A549 (cell line): ENCODE measurements around the gene GLIS1. TPM values are rescaled to one million over a fixed set of nuclear protein-coding genes. Genes with fewer than 3 reads are reported as not detected.
A peak's percentile ranks its signal among the peaks of the same experiment; 100 is the strongest.

Experiments used
- ATAC-seq, 2 experiments: fragments of 200-7000 bp in 1 of 2; fragments of >200 bp in 1 of 2; cut with Nextera tagmentation in 1 of 2; cut with Tn5 transposase in 1 of 2; 3 replicates each; pipeline versions ENCODE4 v1.8.0 to v1.9.1; 2018 to 2020; ENCODE audit warnings: mild to moderate bottlenecking in 1 of 2, moderate library complexity in 1 of 2
- CTCF ChIA-PET: fragments of 300-600 bp; sonication (Branson Sonifier 250); formaldehyde crosslinking; extraction: SDS; loops from one replicate; lab custom pipeline; 2021; ENCODE audit warnings: antibody characterized with exemption, inconsistent platforms; lab: Yijun Ruan, JAX
- POLR2A ChIA-PET: fragments of 350-600 bp; formaldehyde crosslinking; extraction: SDS; loops from one replicate; lab custom pipeline; 2021; ENCODE audit warnings: antibody characterized with exemption, inconsistent platforms; lab: Yijun Ruan, JAX
- DNase-seq, 2 experiments: peaks; one replicate each; pipeline versions ENCODE4 v3.0.0 to v3.0.0-alpha.2; 2011 to 2016; ENCODE audit warnings: low read depth in 1 of 2, low spot score in 1 of 2
- FAIRE-seq: peaks from 2 replicates; lab custom pipeline; 2011; peaks lifted over from hg19 to GRCh38; lab: Jason Lieb, UNC
- H3K27ac ChIP-seq, 2 experiments: fragments of >200 bp; sonication (Bioruptor Twin); formaldehyde crosslinking; 3 replicates each; pipeline ENCODE4 v1.5.1; 2016 to 2017
- H3K4me1 ChIP-seq: fragments of >200 bp; sonication (Bioruptor Twin); formaldehyde crosslinking; 3 replicates; pipeline ENCODE4 v1.6.1; 2016
- H3K4me2 ChIP-seq: fragments of >200 bp; sonication (Bioruptor Twin); formaldehyde crosslinking; 3 replicates; pipeline ENCODE4 v1.6.1; 2016
- H3K4me3 ChIP-seq: fragments of >200 bp; sonication (Bioruptor Twin); formaldehyde crosslinking; 3 replicates; pipeline ENCODE4 v1.5.1; 2016
- H3K9me3 ChIP-seq: fragments of >200 bp; sonication (Bioruptor Twin); formaldehyde crosslinking; 3 replicates; pipeline ENCODE4 v1.6.1; 2016
- CBX2 ChIP-seq: fragments of 200-600 bp; sonication (generic); IDR thresholded peaks from 2 replicates; pipeline ENCODE4 v1.6.1; 2016; ENCODE audit warnings: low read depth, mild to moderate bottlenecking, borderline replicate concordance
- CEBPB ChIP-seq, 2 experiments: fragments of >200 bp in 1 of 2; sonication (Bioruptor Twin) in 1 of 2; formaldehyde crosslinking in 1 of 2; IDR thresholded peaks; 2 replicates each; pipeline ENCODE4 v1.6.1; 2012 to 2016
- CTCF ChIP-seq: fragments of >200 bp; sonication (Bioruptor Twin); formaldehyde crosslinking; IDR thresholded peaks from 3 replicates; pipeline ENCODE4 v1.5.1; 2016
- E2F6 ChIP-seq: IDR thresholded peaks from 2 replicates; pipeline ENCODE4 v1.6.1; 2012; ENCODE audit warnings: low read depth, borderline replicate concordance
- FOSB ChIP-seq: fragments of 250-450 bp; sonication (Bioruptor Pico); IDR thresholded peaks from 2 replicates; pipeline ENCODE4 v1.5.0; 2020; ENCODE audit warnings: mild to moderate bottlenecking, moderate library complexity
- JUNB ChIP-seq: fragments of >200 bp; sonication (Bioruptor Twin); formaldehyde crosslinking; IDR thresholded peaks from 2 replicates; pipeline ENCODE4 v1.6.1; 2016
- KDM5A ChIP-seq: fragments of 200-600 bp; sonication (generic); IDR thresholded peaks from 2 replicates; pipeline ENCODE4 v1.6.1; 2016; ENCODE audit warnings: antibody characterized with exemption, mild to moderate bottlenecking
- RAD21 ChIP-seq, 2 experiments: fragments of >200 bp in 1 of 2; sonication (Bioruptor Twin) in 1 of 2; formaldehyde crosslinking in 1 of 2; IDR thresholded peaks in 1 of 2; conservative IDR thresholded peaks in 1 of 2; 2 replicates in 1 of 2; 3 replicates in 1 of 2; pipeline ENCODE4 v1.6.1; 2012 to 2018; ENCODE audit warnings: inconsistent platforms in 1 of 2
- RCOR1 ChIP-seq: fragments of 150-350 bp; IDR thresholded peaks from 2 replicates; pipeline ENCODE4 v1.6.1; 2014; ENCODE audit warnings: antibody characterized with exemption, low read length, low read depth
- REST ChIP-seq: fragments of 200-600 bp; sonication (generic); IDR thresholded peaks from 2 replicates; pipeline ENCODE4 v1.6.1; 2016; ENCODE audit warnings: antibody characterized with exemption, mild to moderate bottlenecking, moderate library complexity
- RFX5 ChIP-seq: fragments of 450-650 bp; IDR thresholded peaks from 2 replicates; pipeline ENCODE4 v1.7.1; 2014; ENCODE audit warnings: antibody characterized with exemption, mild to moderate bottlenecking, moderate library complexity
- RNF2 ChIP-seq: fragments of 200-600 bp; sonication (generic); IDR thresholded peaks from 2 replicates; pipeline ENCODE4 v1.6.1; 2016; ENCODE audit warnings: low read depth, mild to moderate bottlenecking, antibody characterized with exemption, moderate library complexity, borderline replicate concordance
- SMC3 ChIP-seq: fragments of >200 bp; sonication (Bioruptor Twin); formaldehyde crosslinking; IDR thresholded peaks from 3 replicates; pipeline ENCODE4 v1.6.1; 2018; ENCODE audit warnings: inconsistent platforms
- ZC3H11A ChIP-seq: fragments of 450-650 bp; IDR thresholded peaks from 2 replicates; pipeline ENCODE4 v1.6.1; 2014; ENCODE audit warnings: antibody characterized with exemption, mild to moderate bottlenecking
- WGBS: methylation state at CpG from one replicate; pipeline ENCODE4 v1.1.6; 2017; ENCODE audit errors: missing lambda C conversion rate; 5-methylcytosine and 5-hydroxymethylcytosine counted together
- polyA plus RNA-seq, 4 experiments: library from polyadenylated mRNA; depleted of rRNA in 3 of 4; stranded (reverse); fragments of >200 nt; fragmentation: RNase III in 1 of 4; extraction: RNeasy Plus Mini Kit Qiagen cat#74134 plus additional on column Dnase treatment in 1 of 4; gene quantifications; 2 replicates in 3 of 4; 3 replicates in 1 of 4; pipeline ENCODE4 v1.2.3, GENCODE V29; 2011 to 2017

GLIS1 gene
- polyA plus RNA-seq, 2 of the 4 experiments (the other 2 are of a cell fraction) = 0.04 TPM; not detected in 1

GRCh38 chr1:53715478-53715877 is 23.5 kb downstream of the GLIS1 start:
- H3K4me1 ChIP-seq = no peaks in the 10 kb centered on the region
- ATAC-seq = peak; percentile 75 to 96; a peak in 4 of 6 replicates
- no peak overlapping the region for H3K4me2 ChIP-seq
- 33% methylated on average over 9 of the region's 11 CpGs for WGBS
- POLR2A ChIA-PET = no interaction called here
- no peak overlapping the region for H3K4me3 ChIP-seq
- no peaks in the 10 kb centered on the region for H3K9me3 ChIP-seq
- H3K27ac ChIP-seq = no peak overlapping the region
- peak in 1 of 2 experiments; percentile 20; a peak in 1 of 5 replicates for TF ChIP-seq RAD21 (conservative IDR thresholded peaks at IDR 0.05 in 1 of 2, IDR thresholded peaks at IDR 0.05 in 1 of 2)
- TF ChIP-seq E2F6 = no peak
- TF ChIP-seq CTCF = peak; percentile 23; the same call in 2 of the 3 replicates
- 0 out of 3 replicates have a peak, but pooled peaks have one; percentile 8 for TF ChIP-seq SMC3
- peak in 1 of 2 experiments; percentile 20 for DNase-seq
- CTCF ChIA-PET = interaction anchor here (0.7 to 1.4 kb wide), 4 partner anchors 12 to 141 kb away, joined by 3 read pairs; no protein-coding TSS in a partner anchor
- no peak for FAIRE-seq

GRCh38 chr1:53712276-53712675 is 26.7 kb downstream of the GLIS1 start:
- ChIA-PET POLR2A (no interaction called here), CTCF (no interaction called here)
- Histone ChIP-seq H3K4me3 (no peak overlapping the region), H3K9me3 (no peaks in the 10 kb centered on the region), H3K4me1 (no peaks in the 10 kb centered on the region), H3K27ac (no peak overlapping the region), H3K4me2 (no peak overlapping the region)
- ATAC-seq (no peak), DNase-seq (no peak), FAIRE-seq (no peak)
- TF ChIP-seq REST (no peak), ZC3H11A (no peak), RNF2 (no peak)
- no CpG with 5 or more reads among the region's 2 CpGs for WGBS

- no peak for TF ChIP-seq FOSB (CRISPR knock-in tag)
- TF ChIP-seq CBX2 = no peak
- no peak for TF ChIP-seq RFX5
- Histone ChIP-seq H3K4me1 (no peaks in the 10 kb centered on the region), H3K27ac (no peak overlapping the region), H3K4me2 (no peak overlapping the region), H3K9me3 (no peaks in the 10 kb centered on the region), H3K4me3 (no peak overlapping the region)
- ATAC-seq (no peak), FAIRE-seq (no peak), DNase-seq (no peak)
- ChIA-PET CTCF (no interaction called here), POLR2A (no interaction called here)
- 28% methylated on average over 7 of the region's 8 CpGs for WGBS
Measured at GRCh38 chr1:53710584-53710983, 28.4 kb downstream of the GLIS1 start.

- Histone ChIP-seq H3K9me3 (no peaks in the 10 kb centered on the region), H3K27ac (no peak overlapping the region), H3K4me1 (no peaks in the 10 kb centered on the region), H3K4me3 (no peak overlapping the region), H3K4me2 (no peak overlapping the region)
- ATAC-seq = no peak
- POLR2A ChIA-PET = no interaction called here
- no peak for DNase-seq
- 57% methylated on average over 3 of the region's 3 CpGs for WGBS
- FAIRE-seq = no peak
- no peak for TF ChIP-seq JUNB
- TF ChIP-seq KDM5A = no peak
- TF ChIP-seq FOSB (CRISPR knock-in tag) = no peak
- TF ChIP-seq RCOR1 = no peak
- TF ChIP-seq CEBPB (IDR thresholded peaks at IDR 0.05) = no peak
- CTCF ChIA-PET = no interaction called here
Measured at GRCh38 chr1:53708687-53709086, 30.3 kb downstream of the GLIS1 start.
